Measurements from ENCODE around the gene ROBO1. TPM values are rescaled to one million over a fixed set of nuclear protein-coding genes. Genes with fewer than 3 reads are reported as not detected.

The ROBO1 gene
- total and polyA plus RNA-seq, 12 donors: 6.4 to 144 (median 43.9) TPM

- no peaks in the 10 kb centered on the region for H3K36me3 ChIP-seq (replicated peaks in 1 of 2)
- intact Hi-C loops (cut with DNase I): no loop called here
These were observed 765.1 kb downstream of the ROBO1 start for GRCh38 chr3:79002465-79003372.

GRCh38 chr3:79001255-79001654 is 766.5 kb downstream of the ROBO1 start:
- Histone ChIP-seq H3K36me3 (replicated peaks in 1 of 2) (no peaks in the 10 kb centered on the region), H3K4me1 (replicated peaks in 1 of 2) (peaks cover 0 to 8% of the 10 kb centered on the region in 2 donors), H3K27me3 (no peaks in the 10 kb centered on the region), H3K27ac (no peak overlapping the region), H3K4me3 (no peak overlapping the region), H3K9me3 (replicated peaks in 1 of 3) (no peaks in the 10 kb centered on the region)
- 91 to 97% (median 94%) methylated on average over 3 of the region's 3 CpGs for WGBS, 4 donors
- no peak for DNase-seq
- TF ChIP-seq CTCF (IDR thresholded peaks at IDR 0.05): no peak
- no peak for TF ChIP-seq POLR2A (IDR thresholded peaks at IDR 0.05)
- intact Hi-C loops (cut with DNase I): no loop called here

More at GRCh38 chr3:79002465-79003372, 765.1 kb downstream of the ROBO1 start:
- TF ChIP-seq CTCF (IDR thresholded peaks at IDR 0.05) (no peak), POLR2A (IDR thresholded peaks at IDR 0.05) (no peak)
- Histone ChIP-seq H3K9me3 (replicated peaks in 1 of 3) (no peaks in the 10 kb centered on the region), H3K27ac (no peak overlapping the region), H3K4me3 (no peak overlapping the region), H3K27me3 (no peaks in the 10 kb centered on the region), H3K4me1 (replicated peaks in 1 of 2) (peaks cover 0 to 8% of the 10 kb centered on the region in 2 donors)
- 38 to 51% (median 43%) methylated on average over 4 of the region's 4 CpGs for WGBS, 4 donors
- DNase-seq: no peak

GRCh38 chr3:78999139-78999538 is 768.7 kb downstream of the ROBO1 start:
- no peak for DNase-seq
- no peaks in the 10 kb centered on the region for H3K36me3 ChIP-seq (replicated peaks in 1 of 2)
- H3K4me3 ChIP-seq: no peak overlapping the region
- H3K27me3 ChIP-seq: no peaks in the 10 kb centered on the region
- H3K9me3 ChIP-seq (replicated peaks in 1 of 3): no peaks in the 10 kb centered on the region
- no peak for TF ChIP-seq POLR2A (IDR thresholded peaks at IDR 0.05)
- no peak for TF ChIP-seq CTCF (IDR thresholded peaks at IDR 0.05)
- 92 to 98% (median 94%) methylated on average over 2 of the region's 2 CpGs for WGBS, 4 donors
- intact Hi-C loops (cut with DNase I): no loop called here
- H3K27ac ChIP-seq: no peak overlapping the region
- peaks cover 0 to 8% of the 10 kb centered on the region in 2 donors for H3K4me1 ChIP-seq (replicated peaks in 1 of 2)

GRCh38 chr3:78995087-78995486 is 772.7 kb downstream of the ROBO1 start:
- H3K9me3 ChIP-seq (replicated peaks in 1 of 3): no peaks in the 10 kb centered on the region
- WGBS, 4 donors: 94 to 100% (median 97%) methylated on average over 5 of the region's 5 CpGs
- no peak overlapping the region for H3K27ac ChIP-seq
- H3K27me3 ChIP-seq: no peaks in the 10 kb centered on the region
- intact Hi-C loops (cut with DNase I): no loop called here
- no peaks in the 10 kb centered on the region for H3K4me1 ChIP-seq (replicated peaks in 1 of 2)
- no peak for DNase-seq
- no peaks in the 10 kb centered on the region for H3K36me3 ChIP-seq (replicated peaks in 1 of 2)
- no peak for TF ChIP-seq CTCF (IDR thresholded peaks at IDR 0.05)
- TF ChIP-seq POLR2A (IDR thresholded peaks at IDR 0.05): no peak
- H3K4me3 ChIP-seq: no peak overlapping the region
